AG09319 (cell line): ENCODE measurements around the gene THY1.
"Not testable (repeated sequence)": the region's sequence is repeated elsewhere in the genome, so short reads cannot be mapped to it uniquely, and the experiment has no call there.

Source experiments
- DNase-seq: peaks from one replicate; pipeline ENCODE4 v3.0.0-alpha.2; 2010; ENCODE audit warnings: low read depth; ENCODE audit errors: extremely low read depth
- CTCF ChIP-seq: IDR thresholded peaks from 2 replicates; pipeline ENCODE4 v1.5.1; 2011; ENCODE audit warnings: low read depth, mild to moderate bottlenecking, inconsistent platforms, low read length, moderate library complexity

THY1 gene

GRCh38 chr11:119396835-119397234, 26.1 kb downstream of the THY1 start:
- no peak for DNase-seq

DNA sequence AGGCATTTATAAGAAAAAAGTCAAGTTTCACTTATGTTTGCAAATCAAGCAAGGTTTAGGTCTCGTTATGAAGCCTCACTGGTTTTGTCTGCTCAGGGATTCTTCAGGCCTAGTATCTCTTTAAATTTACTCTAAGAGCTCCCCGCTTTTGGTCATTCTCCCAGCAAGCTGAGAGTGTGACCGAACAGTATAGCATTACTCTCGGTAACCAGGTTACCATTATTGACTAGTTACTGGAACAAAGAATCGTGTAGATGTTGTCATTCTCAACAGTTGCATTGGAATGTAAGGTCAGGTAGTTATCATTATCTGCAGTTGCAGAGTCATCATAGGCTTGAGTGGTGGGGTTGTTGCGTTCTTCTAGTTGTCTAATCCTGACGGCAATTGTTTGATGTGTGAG, 31.7 kb downstream of the THY1 start:
- no peak for TF ChIP-seq CTCF
- no peak for DNase-seq

More at GRCh38 chr11:119396835-119397234, 26.1 kb downstream of the THY1 start:
- TF ChIP-seq CTCF: no peak

GRCh38 chr11:119389611-119390254, 33.2 kb downstream of the THY1 start:
- TF ChIP-seq CTCF: peak; percentile 16
- DNase-seq: no peak

DNA sequence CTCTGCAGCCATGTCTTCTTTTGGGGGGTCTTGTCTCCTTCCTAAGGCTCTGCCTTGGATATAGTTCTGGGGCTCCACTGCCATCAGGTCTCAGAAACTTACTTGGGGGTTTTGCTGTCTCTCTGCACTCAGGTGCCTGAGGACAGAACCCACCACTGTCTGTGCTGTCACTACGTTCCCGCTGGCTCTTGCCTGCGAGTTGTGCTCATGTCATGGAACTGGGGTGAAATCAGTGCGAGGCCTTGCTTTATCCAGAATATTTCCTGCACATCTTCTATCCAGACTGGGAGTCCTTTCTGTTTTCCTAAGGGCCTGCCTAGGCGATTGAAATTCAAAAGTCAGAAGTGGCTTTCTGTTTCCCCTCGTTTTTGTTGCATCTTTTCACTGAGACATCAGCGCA, 34.9 kb downstream of the THY1 start:
- no peak for DNase-seq
- TF ChIP-seq CTCF: no peak

GRCh38 chr11:119384332-119384731, 38.6 kb downstream of the THY1 start:
- no peak; the same call in none of the 2 replicates for TF ChIP-seq CTCF
- no peak for DNase-seq

GRCh38 chr11:119382513-119382912, 40.5 kb downstream of the THY1 start:
- DNase-seq: not testable (repeated sequence)

GRCh38 chr11:119382101-119382500, 40.9 kb downstream of the THY1 start:
- no peak for DNase-seq
- no peak for TF ChIP-seq CTCF

- peak; percentile 85 for TF ChIP-seq CTCF
- peak; percentile 91 for DNase-seq
Measured at GRCh38 chr11:119381181-119381988, 41.6 kb downstream of the THY1 start, which contains the start of gene USP2. USP2 (minus strand) TSS chr11:119381690; CDS start chr11:119373480, 8,210 bp downstream.
